MM.1S (cell line): ENCODE data around the gene MCM9.

ENCODE experiments used
- DNase-seq: peaks from one replicate; pipeline ENCODE4 v3.0.0-alpha.2; 2015
- H2AFZ ChIP-seq: fragments of 300-600 bp; sonication (generic); 2 replicates; pipeline ENCODE4 v1.6.0; 2016; ENCODE audit warnings: antibody characterized with exemption, low read length
- H3F3A ChIP-seq: fragments of 300-600 bp; sonication (generic); 2 replicates; pipeline ENCODE4 v1.6.1; 2016; ENCODE audit warnings: mild to moderate bottlenecking, antibody characterized with exemption, low read length, moderate library complexity, mixed read lengths; ENCODE audit not compliant: insufficient read depth
- H3K27ac ChIP-seq: fragments of 300-600 bp; sonication (generic); 2 replicates; pipeline ENCODE4 v1.5.1; 2016; ENCODE audit warnings: mild to moderate bottlenecking, low read length
- H3K27me3 ChIP-seq: fragments of 300-600 bp; sonication (generic); replicated peaks from 2 replicates; pipeline ENCODE4 v1.6.0; 2016; ENCODE audit warnings: low read length; ENCODE audit not compliant: insufficient read depth
- H3K36me3 ChIP-seq: fragments of 300-600 bp; sonication (generic); replicated peaks from 2 replicates; pipeline ENCODE4 v1.6.1; 2016; ENCODE audit warnings: mild to moderate bottlenecking, low read length, mixed read lengths; ENCODE audit not compliant: insufficient read depth
- H3K4me1 ChIP-seq: fragments of 300-600 bp; sonication (generic); 2 replicates; pipeline ENCODE4 v1.6.1; 2016; ENCODE audit warnings: low read length, mixed read lengths
- H3K4me2 ChIP-seq: fragments of 300-600 bp; sonication (generic); 2 replicates; pipeline ENCODE4 v1.6.0; 2016; ENCODE audit warnings: low read depth, low read length
- H3K4me3 ChIP-seq: fragments of 300-600 bp; sonication (generic); 2 replicates; pipeline ENCODE4 v1.5.1; 2016; ENCODE audit warnings: low read length, mixed read lengths
- H3K79me2 ChIP-seq: fragments of 300-600 bp; sonication (generic); 2 replicates; pipeline ENCODE4 v1.6.1; 2016; ENCODE audit warnings: mixed run types, low read length, mixed read lengths
- H3K9ac ChIP-seq: fragments of 300-600 bp; sonication (generic); 2 replicates; pipeline ENCODE4 v1.6.1; 2016; ENCODE audit warnings: low read length, mixed read lengths
- H3K9me2 ChIP-seq: fragments of 300-600 bp; sonication (generic); replicated peaks from 2 replicates; pipeline ENCODE4 v1.6.1; 2016; ENCODE audit warnings: mild to moderate bottlenecking, low read length, mixed read lengths; ENCODE audit not compliant: insufficient read depth
- H3K9me3 ChIP-seq: fragments of 300-600 bp; sonication (generic); replicated peaks from 2 replicates; pipeline ENCODE4 v1.6.1; 2016; ENCODE audit warnings: mild to moderate bottlenecking, low read length, mixed read lengths; ENCODE audit not compliant: insufficient read depth
- H4K20me1 ChIP-seq: fragments of 300-600 bp; sonication (generic); 2 replicates; pipeline ENCODE4 v1.6.1; 2016; ENCODE audit warnings: mild to moderate bottlenecking, low read length, moderate library complexity, mixed read lengths; ENCODE audit not compliant: insufficient read depth
- CTCF ChIP-seq: fragments of 300-600 bp; sonication (generic); IDR thresholded peaks from 2 replicates; pipeline ENCODE4 v1.5.1; 2016; ENCODE audit warnings: antibody characterized with exemption, low read length, mixed read lengths
- EZH2 ChIP-seq: fragments of 300-600 bp; sonication (generic); optimal IDR thresholded peaks from 2 replicates; pipeline ENCODE3; 2017; ENCODE audit warnings: low read depth, mild to moderate bottlenecking, antibody characterized with exemption, low read length, mixed read lengths
- EZH2phosphoT487 ChIP-seq: fragments of 300-600 bp; sonication (generic); IDR thresholded peaks from 2 replicates; pipeline ENCODE4 v1.6.1; 2018; ENCODE audit warnings: antibody characterized with exemption, low read length

Gene MCM9

DNA sequence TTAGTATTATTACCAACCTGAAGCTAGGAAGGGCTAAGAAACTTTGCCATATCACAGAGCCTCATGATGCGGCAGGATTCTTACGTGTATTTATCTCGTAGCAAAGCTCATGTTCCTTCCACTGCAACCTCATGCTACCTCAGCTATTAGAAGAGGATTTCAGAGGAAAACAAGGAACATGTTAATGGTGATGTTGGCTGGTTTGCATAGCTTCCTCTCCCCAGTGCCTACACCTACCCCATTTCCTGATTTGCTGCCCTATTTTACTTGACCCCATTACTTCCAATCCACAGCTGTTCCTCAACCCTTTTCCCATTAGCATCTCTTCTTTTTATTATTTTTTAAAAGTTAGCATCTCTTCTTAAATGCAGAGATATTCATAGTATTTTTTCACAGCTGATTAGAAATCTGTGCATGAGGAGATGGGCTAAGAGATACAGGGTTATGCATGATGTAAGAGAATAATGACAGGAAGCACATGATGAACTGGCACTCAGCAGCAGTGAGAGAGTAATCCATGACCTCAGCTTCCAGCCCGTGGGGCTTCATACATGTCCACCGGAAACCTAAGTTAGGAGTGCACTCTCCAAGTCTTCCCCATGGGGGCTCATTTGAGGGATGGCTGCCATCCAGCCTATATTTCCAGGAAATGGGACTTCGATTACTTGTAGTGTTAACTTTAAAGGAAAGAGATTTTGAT lies 147.1 kb downstream of the MCM9 start:
- no peaks in the 10 kb centered on the region for H4K20me1 ChIP-seq
- H3K9me2 ChIP-seq = no peaks in the 10 kb centered on the region
- H2AFZ ChIP-seq = no peak overlapping the region
- TF ChIP-seq EZH2phosphoT487 = no peak
- no peak for TF ChIP-seq CTCF
- TF ChIP-seq EZH2 = no peak
- H3K27me3 ChIP-seq = no peaks in the 10 kb centered on the region
- H3K36me3 ChIP-seq = no peaks in the 10 kb centered on the region
- no peak overlapping the region for H3K4me2 ChIP-seq
- DNase-seq = no peak
- no peaks in the 10 kb centered on the region for H3K79me2 ChIP-seq
- no peak overlapping the region for H3K9ac ChIP-seq
- peaks cover 7% of the 10 kb centered on the region for H3F3A ChIP-seq
- H3K9me3 ChIP-seq = no peaks in the 10 kb centered on the region
- H3K4me1 ChIP-seq = peaks cover 15% of the 10 kb centered on the region
- no peak overlapping the region for H3K4me3 ChIP-seq
- no peak overlapping the region for H3K27ac ChIP-seq

- Histone ChIP-seq H3K27ac (no peak overlapping the region), H3K9ac (no peak overlapping the region), H2AFZ (no peak overlapping the region), H3K4me1 (peaks cover 15% of the 10 kb centered on the region), H3K36me3 (no peaks in the 10 kb centered on the region), H3F3A (peaks cover 7% of the 10 kb centered on the region), H3K79me2 (no peaks in the 10 kb centered on the region), H3K9me2 (no peaks in the 10 kb centered on the region), H4K20me1 (no peaks in the 10 kb centered on the region), H3K9me3 (no peaks in the 10 kb centered on the region), H3K4me2 (no peak overlapping the region), H3K27me3 (no peaks in the 10 kb centered on the region), H3K4me3 (no peak overlapping the region)
- TF ChIP-seq CTCF (no peak), EZH2phosphoT487 (no peak), EZH2 (no peak)
- DNase-seq = no peak
Measured at GRCh38 chr6:118786596-118787453, 148.1 kb downstream of the MCM9 start.

GRCh38 chr6:118785601-118786000 lies 149.4 kb downstream of the MCM9 start:
- Histone ChIP-seq H4K20me1 (no peaks in the 10 kb centered on the region), H3K4me2 (no peak overlapping the region), H2AFZ (no peak overlapping the region), H3K4me1 (peaks cover 15% of the 10 kb centered on the region), H3K9ac (no peak overlapping the region), H3K4me3 (no peak overlapping the region), H3K36me3 (no peaks in the 10 kb centered on the region), H3K27ac (no peak overlapping the region), H3K9me3 (no peaks in the 10 kb centered on the region), H3K9me2 (no peaks in the 10 kb centered on the region), H3K79me2 (no peaks in the 10 kb centered on the region), H3K27me3 (no peaks in the 10 kb centered on the region), H3F3A (peaks cover 7% of the 10 kb centered on the region)
- no peak for TF ChIP-seq EZH2
- DNase-seq = no peak
